Activated naive CD4-positive, alpha-beta T cell treated with anti-CD3 and anti-CD28 coated beads, Interleukin-2, amount 50 U/mL, for 72 hours (primary cell): ENCODE measurements around the gene ZNF35. TPM values are rescaled to one million over a fixed set of nuclear protein-coding genes. Genes with fewer than 3 reads are reported as not detected.
"Not testable (repeated sequence)": the region's sequence is repeated elsewhere in the genome, so short reads cannot be mapped to it uniquely, and the experiment has no call there.

Source experiments
- ATAC-seq, 2 donors: fragments of 150-1000 bp; cut with Tn5 transposase; 2 replicates each; pipeline ENCODE4 v1.10.0; 2021; ENCODE audit warnings: mild to moderate bottlenecking in 2 of 2, moderate library complexity in 2 of 2
- DNase-seq, 2 donors: peaks; one replicate each; pipeline ENCODE4 v3.0.0; 2021 to 2022; ENCODE audit warnings: low spot score in 2 of 2
- H3K27ac Mint-ChIP-seq, 2 donors: one replicate each; pipeline ENCODE4 v1.8.0; 2022; ENCODE audit warnings: mild to moderate bottlenecking in 2 of 2, mixed read lengths in 2 of 2
- H3K36me3 Mint-ChIP-seq, 2 donors: one replicate each; pipeline ENCODE4 v1.8.0; 2022; ENCODE audit warnings: mixed read lengths in 2 of 2
- H3K9me3 Mint-ChIP-seq, 2 donors: one replicate each; pipeline ENCODE4 v1.8.0; 2022; ENCODE audit warnings: mixed read lengths in 2 of 2
- total RNA-seq, 2 donors: library from RNA; stranded (reverse); gene quantifications; one replicate each; pipeline ENCODE4 v1.2.3, GENCODE V29; 2022

The ZNF35 gene
- total RNA-seq, 2 donors from 2014 or later: 1.0 to 3.5 TPM

- DNase-seq, H3K27ac Mint-ChIP-seq, ATAC-seq: not testable (repeated sequence)
- H3K9me3 Mint-ChIP-seq: peaks cover 15 to 31% of the 10 kb centered on the region in 2 donors
- peaks cover 16 to 36% of the 10 kb centered on the region in 2 donors for H3K36me3 Mint-ChIP-seq
Observed at GRCh38 chr3:44673466-44673865, 24.9 kb downstream of the ZNF35 start.

GRCh38 chr3:44674211-44674610, 25.7 kb downstream of the ZNF35 start:
- ATAC-seq (no peak), DNase-seq (no peak)
- H3K36me3 Mint-ChIP-seq: peaks cover 16 to 36% of the 10 kb centered on the region in 2 donors
- no peak overlapping the region for H3K27ac Mint-ChIP-seq
- H3K9me3 Mint-ChIP-seq: peaks cover 15 to 31% of the 10 kb centered on the region in 2 donors

GRCh38 chr3:44678480-44679116, 30.1 kb downstream of the ZNF35 start:
- Mint-ChIP-seq H3K27ac (no peak overlapping the region), H3K36me3 (peaks cover 30 to 42% of the 10 kb centered on the region in 2 donors), H3K9me3 (peaks cover 24 to 41% of the 10 kb centered on the region in 2 donors)
- ATAC-seq: no peak
- DNase-seq: no peak

- ATAC-seq (no peak), DNase-seq (no peak)
- no peak overlapping the region for H3K27ac Mint-ChIP-seq
- H3K9me3 Mint-ChIP-seq: peaks cover 32 to 44% of the 10 kb centered on the region in 2 donors
- peaks cover 42 to 54% of the 10 kb centered on the region in 2 donors for H3K36me3 Mint-ChIP-seq
Observed at GRCh38 chr3:44680921-44681455, 32.5 kb downstream of the ZNF35 start.

- no peak overlapping the region for H3K27ac Mint-ChIP-seq
- no peak for ATAC-seq
- peaks cover 53 to 55% of the 10 kb centered on the region in 2 donors for H3K36me3 Mint-ChIP-seq
- DNase-seq: no peak
- peaks cover 40 to 55% of the 10 kb centered on the region in 2 donors for H3K9me3 Mint-ChIP-seq
Observed at GRCh38 chr3:44682182-44682896, 33.8 kb downstream of the ZNF35 start.

GRCh38 chr3:44685128-44685800, 36.7 kb downstream of the ZNF35 start:
- Mint-ChIP-seq H3K36me3 (peaks cover 66 to 68% of the 10 kb centered on the region in 2 donors), H3K9me3 (peaks cover 46 to 62% of the 10 kb centered on the region in 2 donors), H3K27ac (peak overlapping the region; percentile 38 to 54)
- DNase-seq (peak; percentile 52 to 57), ATAC-seq (peak; percentile 76 to 83)

- no peak overlapping the region for H3K27ac Mint-ChIP-seq
- peaks cover 63 to 67% of the 10 kb centered on the region in 2 donors for H3K36me3 Mint-ChIP-seq
- peaks cover 44 to 57% of the 10 kb centered on the region in 2 donors for H3K9me3 Mint-ChIP-seq
Observed at GRCh38 chr3:44687898-44688297, 39.4 kb downstream of the ZNF35 start.

More at GRCh38 chr3:44687898-44688297, 39.4 kb downstream of the ZNF35 start:
- no peak for DNase-seq
- no peak for ATAC-seq

Other genes with a start within 250 kb of the ZNF35 start
- 10 to 100 TPM in 1 of 2 donors, 1 to 10 TPM in 1; 9.5 to 20.9 TPM for gene ZNF445, start 171.1 kb upstream of the ZNF35 start, total RNA-seq
- 1 to 10 TPM in 1 of 2 donors, under 1 TPM in 1; 0.97 to 2.4 TPM for gene ZKSCAN7, start 93.5 kb upstream of the ZNF35 start, total RNA-seq
- 1 to 10 TPM in 1 of 2 donors, under 1 TPM in 1; 0.23 to 1.1 TPM for gene ZNF660, start 63.8 kb upstream of the ZNF35 start, total RNA-seq
- 1 to 10 TPM; 8.1 to 9.6 TPM for gene ZNF197, start 23.7 kb upstream of the ZNF35 start, total RNA-seq
- gene ZNF502, start 63.9 kb downstream of the ZNF35 start, total RNA-seq: 1 to 10 TPM; 1.1 to 1.5 TPM
- gene ZNF501, start 80.9 kb downstream of the ZNF35 start, total RNA-seq: 1 to 10 TPM in 1 of 2 donors, under 1 TPM in 1; 0.64 to 1.4 TPM
- gene KIAA1143, start 112.9 kb downstream of the ZNF35 start, total RNA-seq: 10 to 100 TPM; 20.2 to 31.3 TPM
- gene KIF15, start 113.1 kb downstream of the ZNF35 start, total RNA-seq: 10 to 100 TPM; 37.8 to 39.5 TPM
- 1 to 10 TPM; 6.2 to 9.4 TPM for gene TMEM42, start 213.2 kb downstream of the ZNF35 start, total RNA-seq
- not detected for gene TGM4, start 225.9 kb downstream of the ZNF35 start, total RNA-seq